Cardiac muscle cell (in vitro differentiated cells and primary cell): ENCODE measurements around the gene CXCL11. TPM values are rescaled to one million over a fixed set of nuclear protein-coding genes. Genes with fewer than 3 reads are reported as not detected.

Source experiments
- DNase-seq, 2 donors: peaks; one replicate each; pipeline versions ENCODE4 v3.0.0 to v3.0.0-alpha.2; 2010 to 2017; ENCODE audit warnings: low read depth in 1 of 2, low spot score in 1 of 2
- H3K27ac ChIP-seq: fragments of 200-600 bp; sonication (generic); 2 replicates; pipeline ENCODE4 v1.5.1; 2016
- H3K27me3 ChIP-seq: fragments of 200-600 bp; sonication (generic); 2 replicates; pipeline ENCODE4 v1.6.0; 2016; ENCODE audit warnings: control low read depth
- H3K36me3 ChIP-seq: fragments of 200-600 bp; sonication (generic); 2 replicates; pipeline ENCODE4 v1.5.1; 2016; ENCODE audit warnings: control low read depth
- H3K4me1 ChIP-seq: fragments of 200-600 bp; sonication (generic); 2 replicates; pipeline ENCODE4 v1.8.1; 2017; ENCODE audit warnings: low read depth, mild to moderate bottlenecking, mixed run types
- H3K4me3 ChIP-seq: fragments of 200-600 bp; sonication (generic); 2 replicates; pipeline ENCODE4 v1.5.1; 2016; ENCODE audit warnings: mild to moderate bottlenecking
- H3K9me3 ChIP-seq: fragments of 200-600 bp; sonication (generic); 2 replicates; pipeline ENCODE4 v1.5.1; 2017; ENCODE audit warnings: low read depth, mild to moderate bottlenecking, control low read depth
- polyA plus RNA-seq: library from polyadenylated mRNA; unstranded; fragments of >200 nt; fragmentation: Nextera tagmentation; extraction: Ambion mirVana; gene quantifications from 2 replicates; pipeline ENCODE4 v1.2.1, GENCODE V29; 2016
- total RNA-seq: library from RNA; depleted of rRNA; stranded (reverse); fragments of >200 nt; gene quantifications from 2 replicates; pipeline ENCODE4 v1.2.3, GENCODE V29; 2016
- TF ChIP-seq, protein P1 (sequence below): IDR thresholded peaks from 2 replicates; pipeline ENCODE4 v1.5.1; 2012; ENCODE audit warnings: low read depth, mild to moderate bottlenecking, low read length

The CXCL11 gene
- total and polyA plus RNA-seq, 2 experiments from 2014 or later = not detected

GRCh38 chr4:76061421-76061820 lies 25.6 kb upstream of the CXCL11 start:
- DNase-seq = no peak
- Histone ChIP-seq H3K4me1 (no peaks in the 10 kb centered on the region), H3K27ac (no peak overlapping the region), H3K27me3 (no peaks in the 10 kb centered on the region), H3K9me3 (no peaks in the 10 kb centered on the region), H3K4me3 (no peak overlapping the region), H3K36me3 (no peaks in the 10 kb centered on the region)
- TF ChIP-seq, protein P1, sequence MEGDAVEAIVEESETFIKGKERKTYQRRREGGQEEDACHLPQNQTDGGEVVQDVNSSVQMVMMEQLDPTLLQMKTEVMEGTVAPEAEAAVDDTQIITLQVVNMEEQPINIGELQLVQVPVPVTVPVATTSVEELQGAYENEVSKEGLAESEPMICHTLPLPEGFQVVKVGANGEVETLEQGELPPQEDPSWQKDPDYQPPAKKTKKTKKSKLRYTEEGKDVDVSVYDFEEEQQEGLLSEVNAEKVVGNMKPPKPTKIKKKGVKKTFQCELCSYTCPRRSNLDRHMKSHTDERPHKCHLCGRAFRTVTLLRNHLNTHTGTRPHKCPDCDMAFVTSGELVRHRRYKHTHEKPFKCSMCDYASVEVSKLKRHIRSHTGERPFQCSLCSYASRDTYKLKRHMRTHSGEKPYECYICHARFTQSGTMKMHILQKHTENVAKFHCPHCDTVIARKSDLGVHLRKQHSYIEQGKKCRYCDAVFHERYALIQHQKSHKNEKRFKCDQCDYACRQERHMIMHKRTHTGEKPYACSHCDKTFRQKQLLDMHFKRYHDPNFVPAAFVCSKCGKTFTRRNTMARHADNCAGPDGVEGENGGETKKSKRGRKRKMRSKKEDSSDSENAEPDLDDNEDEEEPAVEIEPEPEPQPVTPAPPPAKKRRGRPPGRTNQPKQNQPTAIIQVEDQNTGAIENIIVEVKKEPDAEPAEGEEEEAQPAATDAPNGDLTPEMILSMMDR = no peak

- H3K27ac ChIP-seq = no peak overlapping the region
- H3K9me3 ChIP-seq = no peaks in the 10 kb centered on the region
- H3K27me3 ChIP-seq = no peaks in the 10 kb centered on the region
- TF ChIP-seq, protein P1 = no peak
- H3K4me1 ChIP-seq = no peaks in the 10 kb centered on the region
- no peaks in the 10 kb centered on the region for H3K36me3 ChIP-seq
- no peak overlapping the region for H3K4me3 ChIP-seq
- DNase-seq = no peak
Measured at GRCh38 chr4:76060506-76060905, 24.6 kb upstream of the CXCL11 start.

DNA sequence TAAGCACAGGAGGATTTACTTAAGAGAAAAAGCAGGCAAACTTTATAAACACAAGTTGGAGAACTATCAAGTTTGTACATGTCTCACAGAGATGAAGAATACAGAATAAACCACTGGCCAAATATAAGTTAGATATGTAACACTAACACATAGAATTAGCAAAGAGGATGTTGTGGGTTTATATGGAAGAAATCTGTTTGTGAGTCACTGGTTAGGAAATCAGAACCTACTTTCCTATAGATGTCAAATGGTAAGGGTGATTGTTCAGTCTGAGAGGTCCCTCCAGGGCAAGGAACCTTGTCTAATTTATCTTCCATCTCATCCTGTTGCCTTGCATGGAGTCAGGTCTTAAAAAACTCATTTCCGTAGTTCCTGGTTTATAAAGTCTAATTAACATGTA lies 23.9 kb upstream of the CXCL11 start:
- TF ChIP-seq, protein P1 = no peak
- Histone ChIP-seq H3K4me3 (no peak overlapping the region), H3K36me3 (no peaks in the 10 kb centered on the region), H3K27me3 (no peaks in the 10 kb centered on the region), H3K27ac (no peak overlapping the region), H3K9me3 (no peaks in the 10 kb centered on the region), H3K4me1 (no peaks in the 10 kb centered on the region)
- DNase-seq = peak in 1 of 2 donors; percentile 16

DNA sequence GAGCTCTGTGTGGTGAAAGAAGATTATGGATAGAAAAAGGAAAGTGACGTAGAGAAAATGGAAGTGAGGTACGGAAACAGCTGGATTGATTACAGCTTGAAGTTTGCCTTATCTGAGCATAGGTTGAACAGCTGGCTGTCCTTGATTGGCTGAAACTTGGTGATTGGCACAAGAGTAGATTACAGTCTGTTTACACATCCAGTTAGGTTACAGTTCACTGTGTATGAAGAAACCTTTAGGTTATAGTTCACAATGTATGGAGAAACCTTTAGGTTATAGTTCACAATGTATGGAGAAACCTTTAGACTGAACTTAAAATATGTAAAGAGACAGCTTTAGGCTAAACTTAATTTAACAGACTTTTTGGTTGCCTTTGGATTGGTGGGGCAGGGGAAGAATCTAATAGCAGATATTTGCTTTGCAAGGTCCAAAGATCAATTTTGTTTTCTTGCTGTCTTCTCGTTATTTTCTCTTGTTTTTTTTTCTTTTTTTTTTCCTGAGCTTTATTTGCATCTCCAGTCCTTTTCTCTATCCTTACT lies 23.1 kb upstream of the CXCL11 start:
- Histone ChIP-seq H3K27me3 (no peaks in the 10 kb centered on the region), H3K36me3 (no peaks in the 10 kb centered on the region), H3K4me1 (no peaks in the 10 kb centered on the region), H3K4me3 (no peak overlapping the region), H3K9me3 (no peaks in the 10 kb centered on the region), H3K27ac (no peak overlapping the region)
- peak in 1 of 2 donors; percentile 24 for DNase-seq
- TF ChIP-seq, protein P1 = no peak

DNA sequence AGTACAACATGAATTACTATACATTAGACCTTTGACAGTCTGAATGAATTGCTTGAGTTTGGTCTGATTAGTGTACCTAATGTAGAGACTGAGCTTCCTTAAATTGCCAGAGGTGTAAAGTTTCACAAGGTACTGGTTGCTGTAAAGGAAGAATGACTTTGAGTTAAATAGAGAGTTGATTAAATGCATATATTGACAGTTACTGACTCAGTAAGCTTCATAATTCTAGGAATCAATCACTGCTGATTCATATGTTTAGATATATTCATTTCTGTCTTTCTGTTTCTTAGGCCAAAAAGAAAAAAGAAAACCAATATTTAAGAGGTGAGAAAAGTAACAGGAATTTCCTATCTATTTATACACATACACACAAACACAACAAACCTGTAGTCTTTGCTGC lies 22.4 kb upstream of the CXCL11 start:
- H3K4me1 ChIP-seq = no peaks in the 10 kb centered on the region
- no peaks in the 10 kb centered on the region for H3K9me3 ChIP-seq
- no peaks in the 10 kb centered on the region for H3K27me3 ChIP-seq
- H3K4me3 ChIP-seq = no peak overlapping the region
- H3K36me3 ChIP-seq = no peaks in the 10 kb centered on the region
- no peak overlapping the region for H3K27ac ChIP-seq
- no peak for DNase-seq
- TF ChIP-seq, protein P1 = no peak
